Chondrocyte (in vitro differentiated cells): ENCODE measurements around the gene ANKMY2. TPM values are rescaled to one million over a fixed set of nuclear protein-coding genes. Genes with fewer than 3 reads are reported as not detected.
A peak's percentile ranks its signal among the peaks of the same experiment; 100 is the strongest.

Source experiments
- DNase-seq: peaks from one replicate; pipeline ENCODE4 v3.0.0; 2021; ENCODE audit warnings: mixed read lengths, low spot score
- H3K27ac Mint-ChIP-seq: one replicate; pipeline ENCODE4 v1.8.0; 2021; ENCODE audit warnings: mild to moderate bottlenecking, moderate library complexity, mixed read lengths; ENCODE audit not compliant: unreplicated experiment
- H3K27me3 Mint-ChIP-seq: 2 replicates; pipeline ENCODE4 v1.8.0; 2021; ENCODE audit warnings: low read depth, mixed read lengths
- H3K36me3 Mint-ChIP-seq: 2 replicates; pipeline ENCODE4 v1.8.0; 2021; ENCODE audit warnings: low read depth, mixed read lengths
- H3K4me1 Mint-ChIP-seq: 2 replicates; pipeline ENCODE4 v1.8.0; 2021; ENCODE audit warnings: low read depth, mild to moderate bottlenecking, mixed read lengths
- H3K4me3 Mint-ChIP-seq: one replicate; pipeline ENCODE4 v1.8.0; 2021; ENCODE audit warnings: mild to moderate bottlenecking, moderate library complexity, mixed read lengths; ENCODE audit not compliant: unreplicated experiment
- H3K9me3 Mint-ChIP-seq: 2 replicates; pipeline ENCODE4 v1.8.0; 2021; ENCODE audit warnings: low read depth, mixed read lengths
- total RNA-seq: library from RNA; stranded (reverse); gene quantifications from 3 replicates; pipeline ENCODE4 v1.2.1, GENCODE V29; 2021
- TF ChIP-seq, protein P1 (sequence below): fragments of 200-600 bp; sonication (generic); IDR thresholded peaks from 2 replicates; pipeline ENCODE4 v1.5.0; 2021; ENCODE audit warnings: antibody characterized with exemption, mild to moderate bottlenecking, moderate library complexity

ANKMY2 gene
- total RNA-seq, 1 donor from 2014 or later, result 23.3 TPM

DNA sequence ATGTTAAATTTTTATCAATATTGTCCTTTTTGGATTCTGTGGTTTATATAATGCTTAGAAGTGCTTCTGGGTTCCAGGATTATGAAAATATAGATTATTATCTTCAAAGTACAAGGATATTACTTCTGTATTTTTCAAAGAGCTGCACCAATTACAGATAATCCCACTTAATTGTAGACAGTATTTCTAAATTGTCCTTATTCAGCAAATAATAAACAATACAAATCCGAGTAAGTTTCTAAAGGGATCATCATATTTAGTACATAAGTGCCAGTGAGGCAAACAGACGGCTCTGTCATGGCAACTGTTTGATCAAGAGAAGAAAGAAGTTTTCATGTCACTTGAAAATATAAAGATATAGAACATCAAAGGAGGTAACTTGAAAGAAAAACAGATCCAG is 19.2 kb downstream of the ANKMY2 start:
- no peaks in the 10 kb centered on the region for H3K9me3 Mint-ChIP-seq
- no peak overlapping the region for H3K27ac Mint-ChIP-seq
- H3K4me1 Mint-ChIP-seq, result no peaks in the 10 kb centered on the region

DNA sequence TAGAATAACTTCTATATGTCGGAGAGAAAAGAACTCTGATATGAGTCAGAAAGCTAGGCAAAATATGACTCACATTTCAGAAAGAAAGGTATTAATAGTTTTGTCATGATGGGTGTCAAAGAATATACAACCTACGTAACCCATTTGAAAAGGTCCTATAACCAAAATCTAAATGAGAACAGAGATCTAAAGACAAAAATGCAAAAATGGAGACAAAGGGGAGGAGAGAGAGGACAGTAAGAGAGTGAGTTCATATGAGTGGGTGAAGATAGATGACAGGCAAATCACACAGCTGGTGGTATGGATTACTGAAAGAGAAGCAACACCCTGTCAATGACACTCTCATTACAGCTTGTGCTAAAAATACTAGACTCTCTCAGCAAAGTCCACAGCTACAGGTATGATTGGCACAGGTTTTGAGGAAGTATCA is 25.6 kb downstream of the ANKMY2 start:
- Mint-ChIP-seq H3K36me3 (peaks cover 42% of the 10 kb centered on the region), H3K27ac (peak overlapping the region; percentile 60)
- no peak for DNase-seq

More for the DNA sequence above, 19.2 kb downstream of the ANKMY2 start:
- H3K4me3 Mint-ChIP-seq, result no peak overlapping the region
- DNase-seq, result no peak
- TF ChIP-seq, protein P1, sequence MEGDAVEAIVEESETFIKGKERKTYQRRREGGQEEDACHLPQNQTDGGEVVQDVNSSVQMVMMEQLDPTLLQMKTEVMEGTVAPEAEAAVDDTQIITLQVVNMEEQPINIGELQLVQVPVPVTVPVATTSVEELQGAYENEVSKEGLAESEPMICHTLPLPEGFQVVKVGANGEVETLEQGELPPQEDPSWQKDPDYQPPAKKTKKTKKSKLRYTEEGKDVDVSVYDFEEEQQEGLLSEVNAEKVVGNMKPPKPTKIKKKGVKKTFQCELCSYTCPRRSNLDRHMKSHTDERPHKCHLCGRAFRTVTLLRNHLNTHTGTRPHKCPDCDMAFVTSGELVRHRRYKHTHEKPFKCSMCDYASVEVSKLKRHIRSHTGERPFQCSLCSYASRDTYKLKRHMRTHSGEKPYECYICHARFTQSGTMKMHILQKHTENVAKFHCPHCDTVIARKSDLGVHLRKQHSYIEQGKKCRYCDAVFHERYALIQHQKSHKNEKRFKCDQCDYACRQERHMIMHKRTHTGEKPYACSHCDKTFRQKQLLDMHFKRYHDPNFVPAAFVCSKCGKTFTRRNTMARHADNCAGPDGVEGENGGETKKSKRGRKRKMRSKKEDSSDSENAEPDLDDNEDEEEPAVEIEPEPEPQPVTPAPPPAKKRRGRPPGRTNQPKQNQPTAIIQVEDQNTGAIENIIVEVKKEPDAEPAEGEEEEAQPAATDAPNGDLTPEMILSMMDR, result no peak
- peaks cover 20% of the 10 kb centered on the region for H3K36me3 Mint-ChIP-seq
- no peaks in the 10 kb centered on the region for H3K27me3 Mint-ChIP-seq

DNA sequence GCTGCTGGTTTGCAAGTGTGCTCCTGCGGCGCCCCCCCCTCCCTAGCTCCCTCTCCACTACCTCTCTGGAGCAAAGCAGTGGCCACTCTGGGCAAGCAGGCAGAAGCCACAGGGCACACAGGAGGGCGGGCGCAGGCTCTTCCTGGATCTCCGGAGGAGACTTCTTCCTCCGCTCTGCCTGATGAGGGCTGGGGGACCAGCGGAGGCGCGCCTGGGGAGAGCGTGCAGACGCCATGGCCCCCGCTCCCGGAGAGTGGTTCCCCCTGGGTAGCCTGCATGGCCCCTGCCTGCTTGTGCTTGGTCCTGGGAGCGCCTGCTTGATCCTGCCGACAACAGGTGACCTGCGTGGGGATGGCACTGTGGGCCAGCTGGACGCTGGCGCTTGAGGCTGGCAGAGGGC is 29.0 kb downstream of the ANKMY2 start:
- Mint-ChIP-seq H3K9me3 (peaks cover 6% of the 10 kb centered on the region), H3K4me1 (peaks cover 7% of the 10 kb centered on the region), H3K4me3 (no peak overlapping the region), H3K27me3 (no peaks in the 10 kb centered on the region), H3K36me3 (peaks cover 35% of the 10 kb centered on the region), H3K27ac (no peak overlapping the region)
- TF ChIP-seq, protein P1, result no peak
- DNase-seq, result no peak

More for the DNA sequence above, 25.6 kb downstream of the ANKMY2 start:
- H3K27me3 Mint-ChIP-seq, result no peaks in the 10 kb centered on the region
- TF ChIP-seq, protein P1, result no peak
- H3K4me1 Mint-ChIP-seq, result peaks cover 7% of the 10 kb centered on the region
- peaks cover 6% of the 10 kb centered on the region for H3K9me3 Mint-ChIP-seq
- H3K4me3 Mint-ChIP-seq, result no peak overlapping the region

DNA sequence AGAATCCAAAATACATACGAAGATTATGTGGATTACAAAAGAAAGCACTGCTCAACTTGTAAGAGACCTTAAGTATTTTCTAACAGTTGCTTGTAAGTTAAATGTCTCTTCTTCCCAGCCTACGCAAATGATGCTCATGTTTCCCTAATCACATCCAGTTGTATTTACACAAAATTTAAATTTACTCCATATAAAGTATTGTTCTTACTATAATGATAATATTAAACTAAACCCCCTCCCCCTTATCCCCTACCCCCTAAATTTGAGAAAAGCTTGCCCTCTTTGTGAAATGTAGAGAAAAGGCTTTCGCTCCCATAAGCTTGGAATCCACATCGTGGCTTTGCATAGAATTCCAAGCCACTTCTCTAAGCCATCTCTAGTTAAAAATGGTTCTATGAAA is 29.4 kb downstream of the ANKMY2 start:
- H3K4me3 Mint-ChIP-seq, result no peak overlapping the region
- no peaks in the 10 kb centered on the region for H3K27me3 Mint-ChIP-seq
- H3K9me3 Mint-ChIP-seq, result peaks cover 6% of the 10 kb centered on the region
- peaks cover 7% of the 10 kb centered on the region for H3K4me1 Mint-ChIP-seq
- DNase-seq, result no peak
- peaks cover 33% of the 10 kb centered on the region for H3K36me3 Mint-ChIP-seq
- TF ChIP-seq, protein P1, result no peak
- H3K27ac Mint-ChIP-seq, result no peak overlapping the region

DNA sequence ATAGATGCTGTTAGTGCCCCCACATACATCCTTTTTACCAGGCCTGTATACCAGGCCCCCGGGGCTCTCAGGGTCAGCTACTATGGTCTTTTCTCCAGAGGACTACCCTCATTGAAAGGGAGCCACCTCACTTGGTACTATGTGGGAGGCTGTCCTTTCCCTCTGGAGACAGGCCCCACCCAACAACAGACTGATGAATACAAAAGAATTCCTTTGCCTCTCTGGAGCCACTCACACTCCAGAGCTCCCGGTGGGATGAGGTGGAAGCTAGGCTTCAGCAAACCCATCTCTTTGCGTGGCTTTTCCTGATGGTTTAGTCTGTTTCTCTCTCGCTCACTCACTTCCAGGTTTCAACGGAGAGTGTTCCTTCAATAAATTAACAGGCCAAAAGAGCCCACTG is 30.3 kb downstream of the ANKMY2 start:
- Mint-ChIP-seq H3K27ac (no peak overlapping the region), H3K4me1 (peaks cover 7% of the 10 kb centered on the region), H3K4me3 (no peak overlapping the region), H3K27me3 (no peaks in the 10 kb centered on the region), H3K36me3 (peaks cover 31% of the 10 kb centered on the region), H3K9me3 (peaks cover 6% of the 10 kb centered on the region)
- no peak for DNase-seq
- TF ChIP-seq, protein P1, result no peak
